Right atrium auricular region (tissue), 2 donors: ENCODE data around the gene RBCK1. TPM values are rescaled to one million over a fixed set of nuclear protein-coding genes. Genes with fewer than 3 reads are reported as not detected.

Experiments used
- DNase-seq: peaks from one replicate; pipeline ENCODE4 v3.0.0-alpha.2; 2019; ENCODE audit warnings: low spot score
- H3K27ac ChIP-seq, 2 donors: fragments of 200-600 bp; sonication (generic); 1 replicate in 1 of 2; 2 replicates in 1 of 2; pipeline ENCODE4 v1.5.1; 2016 to 2019
- H3K27me3 ChIP-seq, 2 donors: fragments of 200-600 bp; sonication (generic); one replicate each; pipeline versions ENCODE4 v1.5.1 to v1.6.0; 2017 to 2019
- H3K36me3 ChIP-seq: fragments of 200-600 bp; sonication (generic); one replicate; pipeline ENCODE4 v1.5.1; 2016
- H3K4me1 ChIP-seq, 2 donors: fragments of 200-600 bp; sonication (generic); one replicate each; pipeline versions ENCODE4 v1.5.1 to v1.6.0; 2017 to 2019
- H3K4me3 ChIP-seq, 2 donors: fragments of 200-600 bp; sonication (generic); 1 replicate in 1 of 2; 2 replicates in 1 of 2; pipeline ENCODE4 v1.5.1; 2017 to 2019; ENCODE audit warnings: mild to moderate bottlenecking in 1 of 2, moderate library complexity in 1 of 2
- H3K9me3 ChIP-seq, 2 donors: fragments of 200-600 bp; sonication (generic); one replicate each; pipeline ENCODE4 v1.5.1; 2019
- CTCF ChIP-seq, 2 donors: fragments of 200-600 bp; sonication (generic); IDR thresholded peaks; one replicate each; pipeline ENCODE4 v1.5.1; 2019; ENCODE audit warnings: antibody characterized with exemption in 2 of 2
- total RNA-seq, 2 donors: library from RNA; depleted of rRNA; stranded (reverse); fragments of >200 nt; gene quantifications; one replicate each; pipeline ENCODE4 v1.1.0, GENCODE V29; 2016

RBCK1 gene
- total RNA-seq, 2 donors from 2014 or later: 43.6 to 48.8 TPM

- Histone ChIP-seq H3K4me3 (no peak overlapping the region), H3K9me3 (no peaks in the 10 kb centered on the region), H3K27me3 (no peaks in the 10 kb centered on the region), H3K27ac (peak overlapping the region in 1 of 2 donors; percentile 35), H3K4me1 (peaks cover 0 to 6% of the 10 kb centered on the region in 2 donors), H3K36me3 (no peaks in the 10 kb centered on the region)
- TF ChIP-seq CTCF (IDR thresholded peaks at IDR 0.05): no peak
- DNase-seq: no peak
Observed at GRCh38 chr20:396619-397431, 11.3 kb upstream of the RBCK1 start.

GRCh38 chr20:397432-398237 lies 10.5 kb upstream of the RBCK1 start:
- Histone ChIP-seq H3K4me3 (no peak overlapping the region), H3K36me3 (no peaks in the 10 kb centered on the region), H3K9me3 (no peaks in the 10 kb centered on the region), H3K27me3 (no peaks in the 10 kb centered on the region), H3K4me1 (peaks cover 0 to 6% of the 10 kb centered on the region in 2 donors), H3K27ac (peak overlapping the region in 1 of 2 donors; percentile 35)
- DNase-seq: no peak
- no peak for TF ChIP-seq CTCF (IDR thresholded peaks at IDR 0.05)

GRCh38 chr20:399182-399707 lies 8.9 kb upstream of the RBCK1 start:
- Histone ChIP-seq H3K27ac (no peak overlapping the region), H3K27me3 (no peaks in the 10 kb centered on the region), H3K36me3 (no peaks in the 10 kb centered on the region), H3K9me3 (no peaks in the 10 kb centered on the region), H3K4me3 (no peak overlapping the region), H3K4me1 (peaks cover 0 to 6% of the 10 kb centered on the region in 2 donors)
- DNase-seq: no peak
- no peak for TF ChIP-seq CTCF (IDR thresholded peaks at IDR 0.05)

GRCh38 chr20:400128-400453 lies 8.0 kb upstream of the RBCK1 start:
- no peak for DNase-seq
- no peak overlapping the region for H3K27ac ChIP-seq
- H3K27me3 ChIP-seq: no peaks in the 10 kb centered on the region
- H3K36me3 ChIP-seq: no peaks in the 10 kb centered on the region
- peaks cover 0 to 6% of the 10 kb centered on the region in 2 donors for H3K4me1 ChIP-seq
- no peak overlapping the region for H3K4me3 ChIP-seq
- TF ChIP-seq CTCF (IDR thresholded peaks at IDR 0.05): no peak
- H3K9me3 ChIP-seq: no peaks in the 10 kb centered on the region

- H3K27me3 ChIP-seq: no peaks in the 10 kb centered on the region
- H3K4me3 ChIP-seq: no peak overlapping the region
- TF ChIP-seq CTCF (IDR thresholded peaks at IDR 0.05): no peak
- H3K9me3 ChIP-seq: no peaks in the 10 kb centered on the region
- no peaks in the 10 kb centered on the region for H3K36me3 ChIP-seq
- H3K4me1 ChIP-seq: peaks cover 0 to 6% of the 10 kb centered on the region in 2 donors
- DNase-seq: no peak
- H3K27ac ChIP-seq: no peak overlapping the region
Observed at GRCh38 chr20:400454-401275, 7.4 kb upstream of the RBCK1 start.
